Activated naive CD4-positive, alpha-beta T cell (primary cell): Measurements from ENCODE around the gene GCNT3.
A peak's percentile ranks its signal among the peaks of the same experiment; 100 is the strongest.
"Not testable (repeated sequence)": the region's sequence is repeated elsewhere in the genome, so short reads cannot be mapped to it uniquely, and the experiment has no call there.

Experiments
- DNase-seq, 4 experiments: peaks; one replicate each; lab custom pipeline; 2025; lab: John Stamatoyannopoulos, UW

GCNT3 gene

DNA sequence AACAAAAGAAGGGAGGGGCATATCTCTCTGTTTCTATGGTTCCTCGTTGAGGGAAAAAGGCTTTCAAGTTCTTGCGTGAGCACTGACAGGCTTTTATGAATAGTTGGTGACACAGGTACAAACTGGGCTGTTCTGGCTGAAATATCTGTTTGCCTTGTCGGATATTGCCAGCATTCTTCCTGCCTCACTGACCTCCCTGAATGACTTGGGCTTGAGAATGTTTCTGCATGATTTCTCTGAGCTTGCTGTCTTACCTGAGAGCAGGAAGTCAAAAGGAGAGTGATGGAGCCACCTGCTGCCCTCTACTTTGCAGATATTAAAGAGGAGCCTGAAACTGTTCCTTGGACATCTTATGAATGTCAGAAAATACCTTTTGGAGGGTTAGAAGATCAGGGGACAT lies 4.8 kb downstream of the GCNT3 start:
- no peak for DNase-seq

DNA sequence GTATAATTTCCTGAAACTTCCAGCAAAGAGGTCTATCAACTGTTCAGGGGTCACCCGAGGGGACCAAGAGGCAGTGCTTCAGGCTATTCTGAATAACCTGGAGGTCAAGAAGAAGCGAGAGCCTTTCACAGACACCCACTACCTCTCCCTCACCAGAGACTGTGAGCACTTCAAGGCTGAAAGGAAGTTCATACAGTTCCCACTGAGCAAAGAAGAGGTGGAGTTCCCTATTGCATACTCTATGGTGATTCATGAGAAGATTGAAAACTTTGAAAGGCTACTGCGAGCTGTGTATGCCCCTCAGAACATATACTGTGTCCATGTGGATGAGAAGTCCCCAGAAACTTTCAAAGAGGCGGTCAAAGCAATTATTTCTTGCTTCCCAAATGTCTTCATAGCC lies 6.8 kb downstream of the GCNT3 start:
- DNase-seq: no peak

DNA sequence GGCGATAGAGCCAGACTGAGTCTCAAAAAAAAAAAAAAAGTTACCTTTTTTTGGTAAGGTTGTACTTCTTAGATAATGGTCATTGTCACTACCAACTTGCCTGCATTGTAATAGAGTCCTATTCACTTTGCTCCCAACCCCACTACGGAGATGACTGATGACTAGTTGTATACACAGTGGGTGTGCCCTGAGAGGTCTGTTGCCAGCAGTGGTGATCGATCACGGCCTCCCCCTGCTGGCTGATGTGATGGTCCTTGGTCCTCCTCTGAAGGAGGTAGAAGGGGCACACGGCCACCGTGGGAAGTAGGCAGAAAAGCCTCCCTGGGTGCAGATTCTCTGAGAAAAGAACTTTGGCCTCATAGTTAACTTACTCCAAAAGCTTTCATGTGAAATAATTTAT lies 10.7 kb downstream of the GCNT3 start:
- peak in 1 of 4 experiments; percentile 5 for DNase-seq

DNA sequence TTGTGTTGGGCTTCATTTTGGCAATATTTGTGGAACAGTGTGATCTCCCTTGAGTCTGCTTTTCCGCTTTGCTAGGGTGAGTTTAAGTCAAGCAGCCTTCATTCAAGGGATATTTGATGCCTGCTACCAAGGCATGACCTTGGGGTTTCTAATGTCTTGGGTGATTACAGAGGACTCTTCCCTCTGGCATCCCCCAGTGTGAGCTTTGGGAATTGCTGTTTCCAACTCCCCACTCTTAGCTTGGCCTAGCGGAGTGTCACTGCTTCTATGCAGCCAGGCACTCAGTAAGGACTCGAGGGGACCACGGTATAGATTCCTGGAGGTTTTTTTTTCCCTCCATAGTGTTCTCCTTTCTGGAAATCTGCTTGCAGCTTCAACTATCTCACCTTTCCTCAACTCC lies 21.1 kb downstream of the GCNT3 start:
- DNase-seq: no peak

DNA sequence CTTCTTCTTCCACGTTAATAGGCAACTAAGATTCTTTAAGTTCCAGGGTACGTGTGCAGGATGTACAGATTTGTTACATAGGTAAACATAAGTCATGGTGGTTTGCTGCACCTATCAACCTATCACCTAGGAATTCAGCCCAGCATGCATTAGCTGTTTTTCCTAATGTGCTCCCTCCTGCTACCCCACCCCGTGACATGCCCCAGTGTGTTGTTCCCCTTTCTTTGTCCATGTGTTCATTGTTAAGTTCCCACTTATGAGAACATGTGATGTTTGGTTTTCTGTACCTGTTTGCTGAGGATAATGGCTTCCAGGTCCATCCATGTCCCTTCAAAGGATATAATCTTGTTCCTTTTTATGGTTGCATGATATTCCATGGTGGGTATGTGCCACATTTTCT lies 24.6 kb downstream of the GCNT3 start:
- DNase-seq: no peak

DNA sequence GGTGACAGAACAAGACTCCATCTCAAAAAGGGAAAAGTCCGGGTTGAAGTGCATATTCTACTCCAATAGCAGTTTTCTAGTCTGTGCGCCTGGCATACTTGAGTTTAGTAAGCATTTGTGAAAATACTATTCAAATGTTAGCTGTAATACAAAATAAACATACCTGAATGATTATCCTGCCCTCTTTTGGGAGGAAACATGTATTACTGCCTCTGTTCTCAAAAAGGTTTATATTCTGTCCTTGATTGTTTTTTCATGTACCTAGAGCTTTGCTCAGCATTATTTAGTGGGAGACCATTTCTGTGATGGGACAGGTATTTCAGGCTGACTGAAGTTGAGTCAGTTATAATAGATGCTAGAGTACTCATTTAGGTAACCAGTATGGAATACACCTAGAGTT lies 25.9 kb downstream of the GCNT3 start:
- not testable (repeated sequence) for DNase-seq

DNA sequence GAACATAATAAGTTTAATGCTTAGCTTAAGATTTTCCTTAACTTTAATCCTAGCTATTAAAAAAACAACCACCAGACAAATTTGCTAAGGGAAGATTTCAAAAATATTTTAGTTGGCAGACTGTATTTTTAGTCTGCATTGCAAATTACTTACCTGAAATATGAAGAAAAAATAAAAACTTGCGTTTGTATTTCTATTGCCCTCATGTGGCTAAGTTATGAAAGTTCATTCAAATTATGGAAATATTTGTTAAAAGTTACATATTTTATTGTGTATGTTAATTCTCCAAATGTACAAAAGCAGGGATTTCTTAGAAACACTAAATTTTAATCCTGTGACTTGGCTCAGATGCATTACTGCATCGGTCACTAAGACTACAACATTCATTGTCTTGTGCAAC lies 30.8 kb downstream of the GCNT3 start:
- no peak for DNase-seq

DNA sequence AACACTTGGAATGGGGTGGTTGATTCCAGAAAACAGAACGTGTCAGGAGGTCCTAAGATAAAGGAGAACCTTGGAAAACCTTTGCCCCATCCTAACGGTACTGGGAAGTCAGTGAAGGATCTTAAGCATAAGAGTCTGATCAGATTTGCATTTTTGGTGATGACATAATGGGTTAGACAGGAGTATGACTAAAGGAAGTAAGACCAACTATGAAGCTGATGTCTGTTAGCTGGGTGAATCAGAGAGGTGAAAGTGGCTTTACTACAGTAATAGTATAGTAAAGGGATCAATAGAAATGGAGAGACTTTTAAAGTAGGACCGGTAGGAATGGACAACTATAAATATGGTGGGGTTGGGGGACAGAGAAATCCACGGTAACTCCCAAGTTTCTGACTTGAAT lies 33.2 kb downstream of the GCNT3 start:
- DNase-seq: no peak

DNA sequence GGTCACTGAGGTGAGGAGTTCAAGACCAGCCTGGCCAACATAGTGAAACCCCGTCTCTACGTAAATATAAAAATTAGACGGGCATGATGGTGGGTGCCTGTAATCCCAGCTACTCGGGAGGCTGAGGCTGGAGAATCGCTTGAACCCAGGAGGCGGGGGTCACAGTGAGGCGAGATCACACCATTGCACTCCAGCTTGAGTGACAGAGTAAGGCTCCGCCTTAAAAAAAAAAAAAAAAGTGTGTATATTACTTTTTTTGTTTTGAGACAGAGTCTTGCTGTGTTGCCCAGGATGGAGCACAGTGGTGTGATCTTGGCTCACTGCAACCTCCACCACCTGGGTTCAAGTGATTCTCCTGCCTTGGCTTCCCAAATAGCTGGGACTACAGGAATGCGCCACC lies 34.2 kb downstream of the GCNT3 start:
- not testable (repeated sequence) for DNase-seq

DNA sequence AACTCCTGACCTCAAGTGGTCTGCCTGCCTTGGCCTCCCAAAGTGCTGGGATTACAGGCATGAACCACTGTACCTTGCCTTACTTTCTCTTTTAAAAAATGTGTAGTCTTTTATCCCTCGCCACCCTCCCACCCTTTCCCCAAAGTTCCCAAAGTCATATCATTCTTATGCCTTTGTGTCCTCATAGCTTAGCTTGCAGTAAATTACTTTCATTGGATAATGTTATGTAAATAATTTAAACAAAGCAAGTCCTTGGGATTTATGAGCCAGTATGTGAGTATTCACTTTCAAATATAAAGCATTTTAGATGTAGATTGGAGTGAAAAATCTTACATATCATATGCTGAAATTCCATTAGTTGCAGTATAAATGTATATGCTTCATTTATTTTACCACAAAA lies 34.7 kb downstream of the GCNT3 start:
- no peak for DNase-seq

DNA sequence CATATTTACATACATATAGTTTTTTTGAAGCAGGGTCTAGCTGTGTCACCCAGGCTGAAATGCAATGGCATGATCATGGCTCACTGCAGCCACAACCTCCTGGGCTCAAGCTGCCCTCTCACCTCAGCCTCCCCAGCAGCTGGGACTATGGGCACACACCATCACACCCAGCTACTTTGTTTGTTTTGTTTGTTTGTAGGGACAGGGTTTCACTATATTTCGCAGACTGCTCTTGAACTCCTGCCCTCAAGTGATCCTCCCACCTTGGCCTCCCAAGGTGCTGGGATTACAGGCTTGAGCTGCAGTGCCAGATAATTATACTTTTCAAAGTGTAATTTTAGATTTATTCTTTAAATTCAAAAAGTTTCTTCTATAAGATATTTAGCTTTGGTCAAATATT lies 35.5 kb downstream of the GCNT3 start:
- DNase-seq: no peak

DNA sequence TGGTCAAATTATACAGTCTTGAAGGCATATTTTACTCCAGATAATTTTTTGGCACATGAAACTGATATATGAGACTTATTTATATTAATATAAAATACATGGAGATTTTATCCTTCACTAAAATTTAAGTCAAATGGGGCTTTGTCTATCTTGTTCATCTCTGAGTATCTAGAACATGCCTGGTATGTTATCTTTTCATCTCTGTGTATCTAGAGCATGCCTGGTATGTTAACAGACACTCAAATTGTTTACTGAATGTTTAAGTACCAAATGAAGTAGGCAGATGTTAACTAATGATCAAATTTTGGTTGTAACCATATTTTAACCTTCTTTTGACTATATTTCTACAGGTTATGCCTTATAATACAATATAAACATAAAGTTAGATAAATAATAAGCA lies 38.0 kb downstream of the GCNT3 start:
- DNase-seq: no peak

DNA sequence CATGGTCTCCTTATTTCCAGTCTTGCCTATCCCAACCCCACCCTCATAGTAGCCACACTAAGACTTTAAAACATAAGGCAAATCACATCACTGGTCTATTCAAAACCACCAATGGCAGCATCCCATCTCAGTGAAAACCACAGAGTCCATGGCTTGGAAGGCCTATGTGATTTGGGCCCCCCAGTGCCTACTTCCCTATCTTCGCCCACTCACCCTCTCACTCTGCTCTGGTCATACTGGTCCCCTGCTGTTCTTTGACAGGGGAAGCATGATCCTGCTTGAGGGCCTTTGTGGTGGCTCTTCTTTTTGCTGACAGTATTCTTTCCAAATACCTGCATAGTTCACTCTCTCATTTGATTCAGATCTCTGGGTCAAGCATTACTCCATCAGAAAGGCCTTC lies 42.5 kb downstream of the GCNT3 start:
- no peak for DNase-seq

DNA sequence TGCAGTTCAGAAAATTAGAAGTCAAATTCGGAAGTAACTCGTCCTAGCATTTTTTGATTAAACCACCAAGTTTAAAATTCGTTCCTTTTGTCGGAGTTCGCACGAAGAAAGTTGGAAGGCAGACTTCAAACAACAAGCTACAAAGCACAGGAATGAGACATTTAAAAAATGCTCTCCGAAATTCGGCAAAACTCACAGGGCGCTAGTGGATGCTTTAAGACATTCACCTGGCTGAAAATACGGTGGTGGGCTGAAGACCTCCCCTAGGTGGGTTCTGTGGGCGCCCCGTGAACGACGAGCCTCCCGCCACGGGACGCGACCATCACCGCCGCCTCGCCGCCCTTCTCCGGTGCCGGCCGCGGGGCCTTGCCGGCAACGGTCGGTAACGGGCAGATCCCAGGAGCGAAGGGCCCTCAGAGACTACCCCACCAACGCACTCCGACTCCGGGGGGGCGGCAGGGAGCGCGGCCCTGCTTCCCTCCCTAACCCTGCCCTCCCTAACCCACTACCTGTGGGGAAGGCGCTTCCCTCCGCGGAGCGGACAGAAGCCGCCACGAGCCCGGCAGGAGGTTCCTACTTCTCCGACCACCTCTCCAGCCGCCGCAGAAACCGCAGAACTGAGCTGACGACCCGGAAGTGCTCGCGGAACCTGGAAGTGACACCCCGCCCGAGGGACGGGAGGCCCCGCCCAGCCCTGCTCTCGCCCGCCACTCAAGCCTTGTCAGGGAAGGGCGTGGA lies 45.5 kb downstream of the GCNT3 start, which contains the start of gene GTF2A2:
Gene GTF2A2, minus strand, starts transcription at position 619 of the 738 bp plus-strand sequence. CDS start 5,238 bp downstream, outside the sequence.
- peak; percentile 71 to 86 (median 81) for DNase-seq

DNA sequence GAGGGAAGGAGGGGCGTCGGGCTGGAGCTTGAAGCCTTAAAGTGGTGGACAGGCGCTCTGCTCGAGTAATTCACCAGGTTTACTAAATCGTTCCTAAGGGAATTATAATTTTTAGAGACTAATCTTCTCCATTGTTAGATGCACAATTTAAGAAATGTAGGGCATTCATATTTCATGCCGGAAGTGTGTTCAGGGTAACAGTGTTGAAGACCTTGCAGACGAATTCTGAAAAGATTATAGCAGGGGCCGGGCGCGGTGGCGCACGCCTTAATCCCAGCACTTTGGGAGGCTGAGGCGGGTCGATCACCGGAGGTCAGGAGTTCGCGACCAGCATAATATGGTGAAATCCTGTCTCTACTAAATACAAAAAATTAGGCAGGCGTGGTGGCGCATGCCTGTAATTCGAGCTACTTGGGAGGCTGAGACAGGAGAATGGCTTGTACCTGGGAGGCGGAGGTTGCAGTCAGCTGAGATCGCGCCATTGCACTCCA lies 46.1 kb downstream of the GCNT3 start:
- no peak for DNase-seq

DNA sequence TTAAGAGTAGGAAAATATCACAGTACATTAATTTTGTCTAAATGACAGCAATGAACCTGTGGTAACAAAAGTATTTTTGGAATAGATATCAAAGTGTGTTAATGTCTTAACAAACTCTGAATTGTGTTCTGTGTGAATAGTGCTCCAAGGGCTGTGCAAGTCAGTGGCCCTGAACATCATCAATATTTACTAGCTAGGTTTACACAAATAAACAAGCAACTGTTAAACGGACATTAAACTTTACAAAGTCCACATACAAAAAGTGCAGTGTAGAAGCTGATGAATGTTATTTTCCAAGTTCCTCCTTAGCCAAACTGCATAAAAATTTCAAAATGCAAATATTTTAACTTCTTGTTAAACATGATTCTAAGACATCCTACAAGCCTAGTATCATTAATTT lies 47.8 kb downstream of the GCNT3 start:
- DNase-seq: no peak

DNA sequence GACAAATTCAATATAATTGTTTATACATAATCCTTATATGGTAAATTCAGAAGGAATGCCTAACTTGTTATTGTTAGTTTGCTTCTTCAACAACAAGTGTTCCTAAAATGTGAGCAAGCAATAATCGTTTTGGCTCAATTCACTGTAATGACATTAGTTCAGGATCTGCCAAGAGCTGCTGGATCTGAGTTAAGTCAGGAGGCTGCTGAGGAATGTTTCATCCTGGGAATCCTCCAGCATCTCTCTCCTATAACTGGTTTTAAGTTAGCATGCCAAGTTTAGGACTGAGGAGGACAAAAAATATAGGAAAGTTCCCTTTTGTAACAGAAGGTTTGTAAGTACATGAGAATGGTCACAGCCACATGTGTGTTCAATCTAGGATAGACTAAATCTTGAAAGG lies 50.7 kb downstream of the GCNT3 start:
- no peak for DNase-seq

DNA sequence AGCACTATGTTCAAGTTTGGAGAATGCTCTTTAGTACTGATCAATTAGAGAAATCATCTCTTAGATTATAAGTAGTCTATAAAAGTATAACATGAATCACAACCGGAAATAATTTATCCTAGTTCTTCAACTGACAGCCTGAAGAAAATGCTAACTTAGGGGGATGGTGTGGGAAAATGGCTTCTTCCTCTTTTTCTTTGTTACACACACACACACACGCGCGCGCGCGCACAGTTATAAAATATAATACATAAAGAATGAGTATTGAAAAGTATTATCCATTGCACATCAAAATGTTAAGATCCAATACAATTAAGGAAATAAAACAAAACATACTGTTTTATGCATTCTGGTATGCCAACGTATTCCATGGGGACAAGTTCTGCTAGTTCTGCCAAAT lies 57.0 kb downstream of the GCNT3 start:
- no peak for DNase-seq
